Glomerular visceral epithelial cell (primary cell): Measurements from ENCODE around the gene SEMA4C.

Source experiments
- DNase-seq: peaks from one replicate; pipeline ENCODE4 v3.0.0-alpha.2; 2016; ENCODE audit errors: extremely low spot score

SEMA4C gene

GRCh38 chr2:96882230-96882629 is 12.3 kb upstream of the SEMA4C start:
- DNase-seq: no peak

- no peak for DNase-seq
Measured at GRCh38 chr2:96881349-96882195, 11.7 kb upstream of the SEMA4C start.

- DNase-seq: no peak
Measured at GRCh38 chr2:96880891-96881273, 11.0 kb upstream of the SEMA4C start.

GRCh38 chr2:96879545-96880040 is 9.7 kb upstream of the SEMA4C start:
- no peak for DNase-seq

- DNase-seq: no peak
Measured at GRCh38 chr2:96878796-96879544, 9.1 kb upstream of the SEMA4C start.

- no peak for DNase-seq
Measured at GRCh38 chr2:96878171-96878570, 8.3 kb upstream of the SEMA4C start.

- DNase-seq: no peak
Measured at GRCh38 chr2:96877631-96878092, 7.8 kb upstream of the SEMA4C start.

GRCh38 chr2:96877042-96877451 is 7.2 kb upstream of the SEMA4C start:
- no peak for DNase-seq

GRCh38 chr2:96876269-96877041 is 6.6 kb upstream of the SEMA4C start:
- no peak for DNase-seq

- DNase-seq: no peak
Measured at GRCh38 chr2:96875498-96876268, 5.8 kb upstream of the SEMA4C start.

GRCh38 chr2:96874198-96874831 is 4.4 kb upstream of the SEMA4C start:
- no peak for DNase-seq

GRCh38 chr2:96873651-96874096 is 3.8 kb upstream of the SEMA4C start:
- no peak for DNase-seq

GRCh38 chr2:96872591-96873349 is 2.9 kb upstream of the SEMA4C start:
- no peak for DNase-seq

GRCh38 chr2:96870626-96871255 is 861 bp upstream of the SEMA4C start:
- no peak for DNase-seq

- DNase-seq: peak; percentile 87
Measured at GRCh38 chr2:96869281-96869821, 529 bp downstream of the SEMA4C start.

- DNase-seq: peak; percentile 94
Measured at GRCh38 chr2:96868555-96869280, 1.2 kb downstream of the SEMA4C start.

- no peak for DNase-seq
Measured at GRCh38 chr2:96867756-96868554, 1.9 kb downstream of the SEMA4C start.
